A549 (cell line): ENCODE data around the gene CCNG2.

Experiments used
- CTCF ChIP-seq: fragments of >200 bp; sonication (Bioruptor Twin); formaldehyde crosslinking; IDR thresholded peaks from 3 replicates; pipeline ENCODE4 v1.5.1; 2016
- EP300 ChIP-seq, 2 experiments: fragments of >200 bp; sonication (Bioruptor Twin); formaldehyde crosslinking; IDR thresholded peaks; 2 replicates in 1 of 2; 3 replicates in 1 of 2; pipeline ENCODE4 v1.6.1; 2016 to 2017
- HDAC2 ChIP-seq: fragments of 200-600 bp; sonication (generic); IDR thresholded peaks from 2 replicates; pipeline ENCODE4 v1.6.1; 2016
- HOXA7 ChIP-seq: fragments of 250-450 bp; sonication (Bioruptor Pico); IDR thresholded peaks from 2 replicates; pipeline ENCODE4 v1.5.0; 2020; ENCODE audit warnings: mild to moderate bottlenecking, moderate library complexity
- MYC ChIP-seq: IDR thresholded peaks from 2 replicates; pipeline ENCODE4 v1.6.1; 2012; ENCODE audit warnings: mild to moderate bottlenecking, inconsistent platforms, low read length, improper control_type of control experiment, borderline replicate concordance
- POLR2A ChIP-seq: IDR thresholded peaks from 2 replicates; pipeline ENCODE4 v1.6.1; 2012; ENCODE audit warnings: mild to moderate bottlenecking, low read length
- RAD21 ChIP-seq, 2 experiments: fragments of >200 bp in 1 of 2; sonication (Bioruptor Twin) in 1 of 2; formaldehyde crosslinking in 1 of 2; IDR thresholded peaks in 1 of 2; conservative IDR thresholded peaks in 1 of 2; 2 replicates in 1 of 2; 3 replicates in 1 of 2; pipeline ENCODE4 v1.6.1; 2012 to 2018; ENCODE audit warnings: inconsistent platforms in 1 of 2
- RNF2 ChIP-seq: fragments of 200-600 bp; sonication (generic); IDR thresholded peaks from 2 replicates; pipeline ENCODE4 v1.6.1; 2016; ENCODE audit warnings: low read depth, mild to moderate bottlenecking, antibody characterized with exemption, moderate library complexity, borderline replicate concordance
- USF2 ChIP-seq: fragments of 450-650 bp; IDR thresholded peaks from 2 replicates; pipeline ENCODE4 v1.6.1; 2014; ENCODE audit warnings: antibody characterized with exemption

DNA sequence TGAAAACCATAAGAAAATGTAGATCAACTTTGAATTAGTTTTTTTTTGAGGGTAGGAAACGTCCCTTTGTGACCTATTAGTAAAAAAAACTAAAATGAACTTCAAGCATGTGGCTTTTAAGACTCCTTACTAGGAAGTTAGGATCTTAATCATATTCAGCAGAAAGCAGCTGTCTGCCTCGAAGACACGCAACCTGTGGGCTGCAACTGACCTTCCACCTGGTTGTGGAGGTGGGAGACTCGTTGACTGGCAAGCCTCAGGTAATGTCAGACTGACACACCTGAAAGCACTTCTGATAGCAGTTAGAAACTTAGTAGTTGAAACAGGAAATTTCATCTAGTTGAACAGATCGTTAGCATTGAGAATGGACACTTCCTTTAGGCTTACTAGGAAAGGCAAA, 37.4 kb downstream of the CCNG2 start:
- TF ChIP-seq CTCF (no peak), USF2 (no peak), RNF2 (no peak), RAD21 (conservative IDR thresholded peaks at IDR 0.05 in 1 of 2, IDR thresholded peaks at IDR 0.05 in 1 of 2) (no peak), HDAC2 (no peak), HOXA7 (CRISPR knock-in tag) (no peak), EP300 (IDR thresholded peaks at IDR 0.05) (no peak), MYC (no peak), POLR2A (no peak)
